GM21717 (cell line): ENCODE results near the gene GALK2.

ENCODE experiments used
- ATAC-seq: cut with Tn5 transposase; IDR thresholded peaks from one replicate; pipeline ENCODE4 v1.9.1; 2021; ENCODE audit warnings: mild to moderate bottlenecking, moderate library complexity; ENCODE audit not compliant: unreplicated experiment

GALK2 gene

GRCh38 chr15:49278751-49279150 is 108.7 kb downstream of the GALK2 start:
- ATAC-seq = no peak

- no peak for ATAC-seq
Observed at GRCh38 chr15:49279521-49280456, 109.7 kb downstream of the GALK2 start.

GRCh38 chr15:49282366-49282765 is 112.3 kb downstream of the GALK2 start:
- no peak for ATAC-seq

GRCh38 chr15:49286649-49287404 is 116.8 kb downstream of the GALK2 start:
- no peak for ATAC-seq

DNA sequence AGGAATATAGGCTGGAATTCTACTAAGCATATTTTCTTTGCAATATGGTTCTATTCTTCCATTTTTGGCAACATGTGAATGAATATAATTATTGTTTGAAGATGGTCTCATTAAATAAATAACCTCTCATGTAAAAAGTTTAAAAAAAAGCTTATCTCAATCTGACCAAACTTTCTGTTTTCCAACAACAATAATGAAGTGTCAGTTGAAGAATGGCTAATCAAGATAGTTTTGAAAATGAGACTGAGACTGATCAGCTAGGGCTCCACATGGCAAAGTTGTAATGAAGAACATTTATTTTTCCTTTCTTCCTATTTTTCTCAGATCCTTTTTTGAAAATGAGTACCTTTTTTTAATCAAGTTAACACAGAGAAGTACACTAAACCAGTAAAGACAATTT is 117.4 kb downstream of the GALK2 start:
- ATAC-seq = no peak

DNA sequence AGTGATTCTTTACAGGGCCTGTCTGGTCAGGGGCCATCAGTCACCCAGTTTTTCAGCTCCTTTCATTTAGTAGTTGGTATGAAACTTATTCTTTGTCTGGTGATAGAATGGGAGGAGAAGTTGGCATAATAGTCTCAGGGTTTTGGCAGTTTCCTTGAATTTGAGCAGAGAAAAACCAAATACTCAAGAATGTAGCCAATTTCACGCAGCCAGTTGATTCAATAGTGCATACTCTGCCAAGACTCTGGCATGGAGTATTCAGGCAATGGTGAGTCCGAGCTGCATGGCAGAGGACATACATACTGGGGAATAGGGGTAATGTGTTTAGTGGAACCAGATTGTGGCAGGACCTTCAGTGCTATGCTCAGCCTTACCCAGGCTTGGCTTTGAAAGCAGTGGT is 118.3 kb downstream of the GALK2 start:
- ATAC-seq = no peak

DNA sequence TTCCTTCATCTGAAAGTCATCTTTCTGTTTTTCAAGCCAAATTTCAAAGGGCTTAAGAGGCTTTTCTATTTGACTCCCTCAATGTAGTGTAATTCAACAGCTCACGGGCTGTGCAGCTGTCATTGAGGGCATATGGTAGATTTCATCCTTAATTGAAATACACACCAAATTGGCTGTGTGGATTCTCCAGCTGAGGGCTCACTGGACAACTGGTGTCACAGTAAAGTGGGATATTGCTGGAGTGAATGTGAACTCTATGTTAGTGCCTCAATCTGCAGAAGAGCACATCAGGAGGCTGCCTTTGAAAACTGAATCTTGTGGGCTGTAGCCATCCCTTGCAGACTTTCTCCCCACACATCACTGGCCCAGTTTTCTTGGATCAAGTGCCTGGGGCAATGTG is 120.1 kb downstream of the GALK2 start:
- ATAC-seq = no peak

DNA sequence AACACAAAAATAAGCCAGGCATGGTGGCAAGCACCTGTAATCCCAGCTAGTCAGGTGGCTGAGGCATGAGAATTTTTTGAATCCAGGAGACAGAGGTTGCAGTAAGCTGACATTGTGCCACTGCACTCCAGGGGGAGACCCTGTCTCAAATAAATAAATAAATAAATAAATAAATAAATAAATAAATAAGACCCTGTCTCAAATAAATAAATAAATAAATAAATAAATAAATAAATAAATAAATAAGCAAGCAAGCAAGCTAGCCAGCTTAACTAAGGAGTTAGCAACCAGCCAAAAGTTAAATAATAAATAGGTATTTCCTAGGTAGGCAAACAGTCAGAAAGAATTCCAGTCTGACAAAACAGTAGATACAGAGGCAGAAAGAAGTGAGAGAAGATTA is 123.9 kb downstream of the GALK2 start:
- no peak for ATAC-seq

GRCh38 chr15:49296258-49296657 is 126.2 kb downstream of the GALK2 start:
- no peak for ATAC-seq

GRCh38 chr15:49297584-49297983 is 127.5 kb downstream of the GALK2 start:
- no peak for ATAC-seq

DNA sequence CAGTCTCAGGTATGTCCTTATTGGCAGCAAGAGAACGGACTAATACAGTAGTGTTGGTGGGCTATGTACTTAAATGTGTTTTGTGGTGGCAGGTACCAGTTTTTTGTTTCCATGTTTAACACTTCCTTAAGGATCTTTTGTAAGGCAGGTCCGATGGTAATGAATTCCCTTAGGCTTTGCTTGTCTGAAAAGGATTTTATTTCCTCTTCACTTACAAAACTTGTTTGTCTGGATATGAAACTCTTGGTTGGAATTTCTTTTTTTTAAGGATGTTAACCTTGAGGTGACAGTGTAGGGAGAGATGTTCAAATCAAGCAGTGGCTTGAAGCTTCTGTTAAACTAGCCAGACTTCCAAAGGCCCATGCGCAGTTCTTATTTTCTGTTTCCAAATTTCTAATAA is 130.8 kb downstream of the GALK2 start:
- ATAC-seq = no peak

DNA sequence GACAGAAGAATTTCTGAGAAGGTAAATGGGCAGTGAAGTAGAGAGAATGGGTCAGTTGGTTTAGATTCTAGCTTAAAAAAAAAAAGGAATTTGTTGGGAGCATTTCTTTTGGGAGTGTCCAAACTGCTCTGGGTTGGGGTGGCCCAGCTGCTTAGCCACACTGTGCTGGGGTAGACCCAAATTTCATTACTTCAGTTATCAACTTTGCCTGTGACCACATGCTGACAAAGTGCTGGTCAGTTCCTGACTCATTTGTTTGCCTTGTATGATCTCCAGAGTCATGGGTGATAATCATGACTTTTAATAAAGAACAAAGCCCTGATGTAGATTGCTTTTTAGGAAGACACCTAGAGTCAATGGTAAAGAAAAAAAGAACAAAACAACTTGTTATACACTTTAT is 131.5 kb downstream of the GALK2 start:
- no peak for ATAC-seq

- ATAC-seq = no peak
Observed at GRCh38 chr15:49303003-49303402, 133.0 kb downstream of the GALK2 start.

DNA sequence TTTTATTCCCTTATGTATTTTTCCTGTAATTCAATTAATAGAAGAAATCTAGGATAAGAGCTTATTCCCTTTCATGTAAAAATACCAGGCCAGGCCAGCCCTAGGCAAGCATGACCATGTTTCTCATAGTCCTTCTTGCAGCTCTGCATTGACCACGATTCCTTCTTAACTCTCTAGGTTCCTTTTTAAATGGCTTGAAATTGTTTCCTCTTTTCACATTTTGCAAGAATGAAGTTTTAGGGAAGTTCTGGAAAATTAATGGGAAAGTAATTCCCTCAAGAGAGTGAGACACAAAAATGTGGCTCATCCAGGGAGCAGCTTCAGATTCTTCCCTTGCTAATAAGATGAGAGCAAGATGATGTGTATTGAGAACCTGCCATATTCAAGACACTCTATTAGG is 136.5 kb downstream of the GALK2 start:
- ATAC-seq = no peak

- ATAC-seq = no peak
Observed at GRCh38 chr15:49308686-49309085, 138.6 kb downstream of the GALK2 start.

DNA sequence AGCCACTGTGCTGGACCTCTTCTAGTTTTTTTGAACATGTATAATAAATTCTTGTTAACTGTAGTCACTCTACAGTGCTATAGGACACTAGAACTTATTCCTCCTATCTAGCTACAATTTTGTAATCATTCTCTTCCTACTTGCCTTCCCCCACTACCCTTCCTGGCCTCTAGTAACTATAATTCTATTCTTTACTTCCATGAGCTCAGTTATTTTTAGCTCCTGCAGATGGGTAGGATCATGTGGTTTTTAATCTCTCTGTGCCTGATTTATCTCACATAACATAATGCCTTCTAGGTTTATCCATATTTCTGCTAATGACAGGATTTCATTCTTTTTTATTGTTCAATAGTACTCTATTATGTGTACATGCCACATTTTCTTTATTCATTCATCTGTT is 139.8 kb downstream of the GALK2 start:
- no peak for ATAC-seq

GRCh38 chr15:49313650-49314049 is 143.6 kb downstream of the GALK2 start:
- no peak for ATAC-seq

DNA sequence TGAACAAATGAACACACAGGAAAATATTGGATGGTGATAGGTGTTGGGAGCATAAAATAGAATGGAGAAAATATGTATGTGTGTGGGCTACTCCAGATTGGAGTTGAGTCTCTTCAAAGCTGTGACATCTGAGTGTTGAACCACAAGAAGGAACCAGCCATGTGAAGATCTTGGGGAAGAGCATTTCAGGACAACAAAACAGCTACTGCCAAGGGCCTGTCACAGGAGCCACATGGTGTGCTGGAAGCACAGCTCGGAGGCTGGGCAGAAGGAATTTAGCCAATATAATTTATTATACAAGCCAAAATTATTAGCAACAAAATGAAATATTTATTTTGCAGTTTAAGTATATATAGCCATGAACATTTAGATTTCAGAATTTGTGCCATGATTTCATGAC is 144.7 kb downstream of the GALK2 start:
- no peak for ATAC-seq

DNA sequence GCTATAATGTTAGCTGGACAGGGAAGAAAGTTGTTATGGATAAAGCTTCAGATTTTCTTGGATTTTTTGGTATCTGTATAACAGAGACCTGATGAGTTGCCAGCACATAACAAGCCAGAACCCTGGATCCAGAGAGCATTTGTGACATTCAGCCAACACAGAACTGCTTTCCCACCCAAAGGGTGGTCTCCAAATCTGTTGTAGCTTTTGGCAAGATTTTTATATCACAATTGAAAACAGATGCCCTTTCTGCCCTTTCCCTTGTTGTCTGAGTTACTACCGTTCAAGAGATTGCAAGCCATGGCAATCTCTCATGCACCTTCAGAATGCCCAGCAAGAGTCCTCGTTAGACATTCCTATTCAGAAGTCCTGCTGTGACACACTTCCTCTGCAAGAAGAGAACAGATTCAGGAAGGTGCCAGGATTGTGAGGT is 145.4 kb downstream of the GALK2 start:
- ATAC-seq = no peak

- ATAC-seq = no peak
Observed at GRCh38 chr15:49320351-49320750, 150.3 kb downstream of the GALK2 start.

- no peak for ATAC-seq
Observed at GRCh38 chr15:49323207-49323606, 153.2 kb downstream of the GALK2 start.

- no peak for ATAC-seq
Observed at GRCh38 chr15:49327927-49328326, 157.9 kb downstream of the GALK2 start.
